Uterus (tissue), 2 donors: Measurements from ENCODE around the gene MORN4.

Experiments used
- POLR2A ChIP-seq, 2 donors: fragments of 450-650 bp; IDR thresholded peaks; one replicate each; pipeline ENCODE4 v1.6.1; 2016; ENCODE audit warnings: antibody characterized with exemption in 2 of 2, mild to moderate bottlenecking in 1 of 2, moderate library complexity in 1 of 2
- TF ChIP-seq, protein P1 (sequence below), 4 experiments: fragments of 200-600 bp in 2 of 4; fragments of 450-650 bp in 2 of 4; sonication (generic) in 2 of 4; IDR thresholded peaks; one replicate each; pipeline ENCODE4 v1.5.1; 2016 to 2019; ENCODE audit warnings: antibody characterized with exemption in 4 of 4, mild to moderate bottlenecking in 2 of 4, moderate library complexity in 1 of 4

- TF ChIP-seq, protein P1, sequence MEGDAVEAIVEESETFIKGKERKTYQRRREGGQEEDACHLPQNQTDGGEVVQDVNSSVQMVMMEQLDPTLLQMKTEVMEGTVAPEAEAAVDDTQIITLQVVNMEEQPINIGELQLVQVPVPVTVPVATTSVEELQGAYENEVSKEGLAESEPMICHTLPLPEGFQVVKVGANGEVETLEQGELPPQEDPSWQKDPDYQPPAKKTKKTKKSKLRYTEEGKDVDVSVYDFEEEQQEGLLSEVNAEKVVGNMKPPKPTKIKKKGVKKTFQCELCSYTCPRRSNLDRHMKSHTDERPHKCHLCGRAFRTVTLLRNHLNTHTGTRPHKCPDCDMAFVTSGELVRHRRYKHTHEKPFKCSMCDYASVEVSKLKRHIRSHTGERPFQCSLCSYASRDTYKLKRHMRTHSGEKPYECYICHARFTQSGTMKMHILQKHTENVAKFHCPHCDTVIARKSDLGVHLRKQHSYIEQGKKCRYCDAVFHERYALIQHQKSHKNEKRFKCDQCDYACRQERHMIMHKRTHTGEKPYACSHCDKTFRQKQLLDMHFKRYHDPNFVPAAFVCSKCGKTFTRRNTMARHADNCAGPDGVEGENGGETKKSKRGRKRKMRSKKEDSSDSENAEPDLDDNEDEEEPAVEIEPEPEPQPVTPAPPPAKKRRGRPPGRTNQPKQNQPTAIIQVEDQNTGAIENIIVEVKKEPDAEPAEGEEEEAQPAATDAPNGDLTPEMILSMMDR (IDR thresholded peaks at IDR 0.05) = no peak
- TF ChIP-seq POLR2A (IDR thresholded peaks at IDR 0.05) = no peak
Observed at GRCh38 chr10:97633921-97634320, 621 bp upstream of the MORN4 start.
